ENCODE data around the gene CFHR1.
A peak's percentile ranks its signal among the peaks of the same experiment; 100 is the strongest.
"Not testable (repeated sequence)": the region's sequence is repeated elsewhere in the genome, so short reads cannot be mapped to it uniquely, and the experiment has no call there.

The CFHR1 gene

GRCh38 chr1:196819531-196819930 lies at the start of gene CFHR1:
CFHR1 (plus strand) TSS chr1:196819731; CDS start chr1:196819845, 114 bp downstream.
- not testable (repeated sequence) for DNase-seq

GRCh38 chr1:196769823-196770222 lies 49.7 kb upstream of the CFHR1 start:
- DNase-seq = not testable (repeated sequence)

GRCh38 chr1:196773713-196774112 lies 45.8 kb upstream of the CFHR1 start:
- DNase-seq = no peak

- peak; percentile 27 for DNase-seq
Observed at GRCh38 chr1:196774175-196774574, 45.4 kb upstream of the CFHR1 start.

GRCh38 chr1:196774603-196775002 lies 44.9 kb upstream of the CFHR1 start, which contains the start of gene CFHR3:
CFHR3 (plus strand) TSS chr1:196774840; CDS start chr1:196774887, 47 bp downstream.
- no peak for DNase-seq

GRCh38 chr1:196777603-196778002 lies 41.9 kb upstream of the CFHR1 start:
- no peak for DNase-seq

- no peak for DNase-seq
Observed at GRCh38 chr1:196779093-196779492, 40.4 kb upstream of the CFHR1 start.

GRCh38 chr1:196791252-196791651 lies 28.3 kb upstream of the CFHR1 start:
- not testable (repeated sequence) for DNase-seq

GRCh38 chr1:196794103-196794502 lies 25.4 kb upstream of the CFHR1 start:
- not testable (repeated sequence) for DNase-seq

GRCh38 chr1:196797891-196798290 lies 21.6 kb upstream of the CFHR1 start:
- DNase-seq = no peak

GRCh38 chr1:196801920-196802319 lies 17.6 kb upstream of the CFHR1 start:
- DNase-seq = not testable (repeated sequence)

GRCh38 chr1:196808529-196809235 lies 10.8 kb upstream of the CFHR1 start:
- no peak for DNase-seq

GRCh38 chr1:196817442-196817841 lies 2.1 kb upstream of the CFHR1 start:
- not testable (repeated sequence) for DNase-seq

- DNase-seq = not testable (repeated sequence)
Observed at GRCh38 chr1:196827860-196828259, 8.3 kb downstream of the CFHR1 start.

GRCh38 chr1:196849613-196850492 lies 30.3 kb downstream of the CFHR1 start:
- not testable (repeated sequence) for DNase-seq

GRCh38 chr1:196856053-196856452 lies 36.5 kb downstream of the CFHR1 start:
- no peak for DNase-seq

- no peak for DNase-seq
Observed at GRCh38 chr1:196857188-196857587, 37.7 kb downstream of the CFHR1 start.

GRCh38 chr1:196858811-196859210 lies 39.3 kb downstream of the CFHR1 start:
- DNase-seq = no peak

GRCh38 chr1:196860323-196860884 lies 40.9 kb downstream of the CFHR1 start:
- DNase-seq = no peak

- no peak for DNase-seq
Observed at GRCh38 chr1:196861429-196861828, 41.9 kb downstream of the CFHR1 start.

- DNase-seq = no peak
Observed at GRCh38 chr1:196866974-196867373, 47.4 kb downstream of the CFHR1 start.

- DNase-seq = no peak
Observed at GRCh38 chr1:196873385-196873784, 53.9 kb downstream of the CFHR1 start.

- DNase-seq = no peak
Observed at GRCh38 chr1:196875935-196876334, 56.4 kb downstream of the CFHR1 start.

All from right hindlimb (tissue), 1 donor.